SU-DHL-6 (cell line): ENCODE results near the gene COL20A1.

Experiments
- H2AFZ ChIP-seq: fragments of 200-600 bp; sonication (generic); 2 replicates; pipeline ENCODE4 v1.6.1; 2014; ENCODE audit warnings: low read depth, mild to moderate bottlenecking, moderate library complexity, mixed read lengths, antibody characterized with exemption, low read length; ENCODE audit not compliant: severe bottlenecking
- H3F3A ChIP-seq: fragments of 200-600 bp; shearing (Covaris generic); 2 replicates; pipeline ENCODE4 v1.6.0; 2016; ENCODE audit warnings: antibody characterized with exemption, mild to moderate bottlenecking; ENCODE audit not compliant: insufficient read depth
- H3K27ac ChIP-seq: fragments of 200-600 bp; sonication (generic); 2 replicates; pipeline ENCODE4 v1.5.1; 2016; ENCODE audit warnings: low read depth, mild to moderate bottlenecking, low read length, moderate library complexity, mixed read lengths
- H3K27me3 ChIP-seq: fragments of 200-600 bp; sonication (generic), shearing (Covaris generic); 2 replicates; pipeline ENCODE4 v1.6.0; 2014; ENCODE audit warnings: mild to moderate bottlenecking, low read length
- H3K36me3 ChIP-seq: fragments of 200-600 bp; sonication (generic); 2 replicates; pipeline ENCODE4 v1.6.1; 2014; ENCODE audit warnings: mild to moderate bottlenecking, low read length, mixed read lengths
- H3K4me2 ChIP-seq: fragments of 300-600, 200-600 bp; shearing (Covaris generic), sonication (generic); 2 replicates; pipeline ENCODE4 v1.6.0; 2014; ENCODE audit warnings: low read length, low read depth, mild to moderate bottlenecking; ENCODE audit not compliant: poor library complexity, severe bottlenecking
- H3K4me3 ChIP-seq: fragments of 200-600 bp; sonication (generic); 2 replicates; pipeline ENCODE4 v1.5.1; 2014; ENCODE audit warnings: antibody characterized with exemption, low read length, mild to moderate bottlenecking, mixed read lengths; ENCODE audit not compliant: insufficient read depth, poor library complexity, severe bottlenecking
- H3K79me2 ChIP-seq: fragments of 200-600 bp; sonication (generic); 2 replicates; pipeline ENCODE4 v1.6.1; 2014; ENCODE audit warnings: mild to moderate bottlenecking, low read length, moderate library complexity; ENCODE audit not compliant: insufficient read depth
- H3K9ac ChIP-seq: fragments of 200-600 bp; sonication (generic); 2 replicates; pipeline ENCODE4 v1.7.0; 2014; ENCODE audit warnings: mild to moderate bottlenecking, low read length
- H3K9me2 ChIP-seq: fragments of 200-600 bp; sonication (generic); replicated peaks from 2 replicates; pipeline ENCODE4 v1.6.1; 2014; ENCODE audit warnings: low read length; ENCODE audit not compliant: insufficient read depth
- H3K9me3 ChIP-seq: fragments of 200-600 bp; sonication (generic); 2 replicates; pipeline ENCODE4 v1.6.1; 2014; ENCODE audit warnings: low read length, mixed read lengths; ENCODE audit not compliant: insufficient read depth
- H4K20me1 ChIP-seq: fragments of 200-600 bp; sonication (generic); 2 replicates; pipeline ENCODE4 v1.6.1; 2014; ENCODE audit warnings: low read depth, mild to moderate bottlenecking, antibody characterized with exemption, low read length, moderate library complexity, mixed read lengths
- CTCF ChIP-seq: fragments of 200-600 bp; sonication (generic); IDR thresholded peaks from one replicate; pipeline ENCODE4 v1.5.1; 2017; ENCODE audit warnings: antibody characterized with exemption, mild to moderate bottlenecking, low read length, moderate library complexity; ENCODE audit not compliant: insufficient read depth, poor library complexity, severe bottlenecking
- EZH2phosphoT487 ChIP-seq: fragments of 200-600 bp; sonication (generic), shearing (Covaris generic); conservative IDR thresholded peaks from 2 replicates; pipeline ENCODE4 v1.6.1; 2018; ENCODE audit warnings: mild to moderate bottlenecking, antibody characterized with exemption, low read length, moderate library complexity, mixed read lengths

The COL20A1 gene

GRCh38 chr20:63315731-63316491 lies 22.9 kb downstream of the COL20A1 start:
- no peaks in the 10 kb centered on the region for H4K20me1 ChIP-seq
- H3K36me3 ChIP-seq = no peaks in the 10 kb centered on the region
- no peak overlapping the region for H3K27ac ChIP-seq
- no peaks in the 10 kb centered on the region for H3K27me3 ChIP-seq
- no peak for TF ChIP-seq CTCF
- TF ChIP-seq EZH2phosphoT487 = no peak
- no peak overlapping the region for H2AFZ ChIP-seq
- H3K4me3 ChIP-seq = no peak overlapping the region
- H3K4me2 ChIP-seq = no peak overlapping the region
- H3K9ac ChIP-seq = no peak overlapping the region
- H3K9me2 ChIP-seq = no peaks in the 10 kb centered on the region
- no peaks in the 10 kb centered on the region for H3K9me3 ChIP-seq
- H3K79me2 ChIP-seq = no peaks in the 10 kb centered on the region
- no peaks in the 10 kb centered on the region for H3F3A ChIP-seq

GRCh38 chr20:63316502-63316921 lies 23.5 kb downstream of the COL20A1 start:
- H3K27me3 ChIP-seq = no peaks in the 10 kb centered on the region
- no peaks in the 10 kb centered on the region for H4K20me1 ChIP-seq

DNA sequence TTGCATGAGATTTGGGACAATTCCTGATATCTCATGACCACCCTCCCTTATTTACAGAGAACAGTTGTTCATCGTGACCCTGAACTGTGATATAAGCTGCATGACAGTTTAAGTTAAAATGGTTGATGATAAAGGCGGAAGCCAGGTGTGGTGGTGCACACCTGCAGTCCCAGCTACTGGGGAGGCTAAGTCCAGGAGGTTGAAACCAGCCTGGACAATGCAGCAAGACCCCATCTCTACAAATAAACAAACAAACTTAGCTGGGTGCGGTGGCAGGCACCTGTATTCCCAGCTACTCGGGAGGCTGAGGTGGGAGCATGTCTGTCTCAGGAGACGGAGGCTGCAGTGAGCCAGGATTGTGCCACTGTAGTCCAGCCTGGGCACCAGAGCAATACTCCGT lies 24.1 kb downstream of the COL20A1 start:
- H3K36me3 ChIP-seq = no peaks in the 10 kb centered on the region
- no peak overlapping the region for H3K27ac ChIP-seq
- H3K9me2 ChIP-seq = no peaks in the 10 kb centered on the region
- H3K79me2 ChIP-seq = no peaks in the 10 kb centered on the region
- H3K27me3 ChIP-seq = no peaks in the 10 kb centered on the region
- H3K9me3 ChIP-seq = no peaks in the 10 kb centered on the region
- H3K4me3 ChIP-seq = no peak overlapping the region
- no peaks in the 10 kb centered on the region for H3F3A ChIP-seq
- TF ChIP-seq EZH2phosphoT487 = no peak
- TF ChIP-seq CTCF = no peak
- no peak overlapping the region for H3K4me2 ChIP-seq
- no peak overlapping the region for H3K9ac ChIP-seq
- H4K20me1 ChIP-seq = no peaks in the 10 kb centered on the region
- no peak overlapping the region for H2AFZ ChIP-seq

More at GRCh38 chr20:63316502-63316921, 23.5 kb downstream of the COL20A1 start:
- Histone ChIP-seq H3K36me3 (no peaks in the 10 kb centered on the region), H2AFZ (no peak overlapping the region), H3F3A (no peaks in the 10 kb centered on the region), H3K4me3 (no peak overlapping the region), H3K79me2 (no peaks in the 10 kb centered on the region), H3K9me2 (no peaks in the 10 kb centered on the region), H3K27ac (no peak overlapping the region), H3K9ac (no peak overlapping the region), H3K9me3 (no peaks in the 10 kb centered on the region), H3K4me2 (no peak overlapping the region)
- TF ChIP-seq CTCF (no peak), EZH2phosphoT487 (no peak)
